NCI-H510A (cell line): ENCODE measurements around the gene VWA8.

Experiments used
- DNase-seq: peaks from one replicate; lab custom pipeline; 2025; lab: John Stamatoyannopoulos, UW

VWA8 gene

GRCh38 chr13:41802684-41803444, 158.0 kb downstream of the VWA8 start:
- no peak for DNase-seq

- DNase-seq, result no peak
Measured at GRCh38 chr13:41802043-41802683, 158.7 kb downstream of the VWA8 start.

GRCh38 chr13:41791056-41791455, 169.9 kb downstream of the VWA8 start:
- no peak for DNase-seq

- no peak for DNase-seq
Measured at GRCh38 chr13:41788552-41788951, 172.4 kb downstream of the VWA8 start.

GRCh38 chr13:41785402-41786172, 175.3 kb downstream of the VWA8 start:
- no peak for DNase-seq

GRCh38 chr13:41782086-41782485, 178.8 kb downstream of the VWA8 start:
- DNase-seq, result no peak

GRCh38 chr13:41780715-41781706, 179.9 kb downstream of the VWA8 start:
- no peak for DNase-seq

GRCh38 chr13:41775251-41775650, 185.7 kb downstream of the VWA8 start:
- no peak for DNase-seq

- DNase-seq, result no peak
Measured at GRCh38 chr13:41774605-41775218, 186.2 kb downstream of the VWA8 start.

GRCh38 chr13:41767801-41768200, 193.1 kb downstream of the VWA8 start:
- DNase-seq, result no peak

GRCh38 chr13:41766439-41766838, 194.5 kb downstream of the VWA8 start:
- DNase-seq, result no peak

GRCh38 chr13:41765813-41766212, 195.1 kb downstream of the VWA8 start:
- no peak for DNase-seq

GRCh38 chr13:41765020-41765419, 195.9 kb downstream of the VWA8 start:
- no peak for DNase-seq

GRCh38 chr13:41764558-41764957, 196.4 kb downstream of the VWA8 start:
- no peak for DNase-seq

- DNase-seq, result no peak
Measured at GRCh38 chr13:41763782-41764181, 197.1 kb downstream of the VWA8 start.

- DNase-seq, result no peak
Measured at GRCh38 chr13:41762796-41763195, 198.1 kb downstream of the VWA8 start.

GRCh38 chr13:41756198-41756880, 204.6 kb downstream of the VWA8 start:
- no peak for DNase-seq

GRCh38 chr13:41751734-41752445, 209.0 kb downstream of the VWA8 start:
- no peak for DNase-seq

- no peak for DNase-seq
Measured at GRCh38 chr13:41751277-41751676, 209.6 kb downstream of the VWA8 start.

- no peak for DNase-seq
Measured at GRCh38 chr13:41746259-41746658, 214.7 kb downstream of the VWA8 start.
